GM21737 (cell line): Measurements from ENCODE around the gene PSG5.
"Not testable (repeated sequence)": the region's sequence is repeated elsewhere in the genome, so short reads cannot be mapped to it uniquely, and the experiment has no call there.

ENCODE experiments used
- ATAC-seq: cut with Tn5 transposase; IDR thresholded peaks from one replicate; pipeline ENCODE4 v1.9.1; 2021; ENCODE audit warnings: mild to moderate bottlenecking, moderate library complexity; ENCODE audit not compliant: unreplicated experiment

Gene PSG5

DNA sequence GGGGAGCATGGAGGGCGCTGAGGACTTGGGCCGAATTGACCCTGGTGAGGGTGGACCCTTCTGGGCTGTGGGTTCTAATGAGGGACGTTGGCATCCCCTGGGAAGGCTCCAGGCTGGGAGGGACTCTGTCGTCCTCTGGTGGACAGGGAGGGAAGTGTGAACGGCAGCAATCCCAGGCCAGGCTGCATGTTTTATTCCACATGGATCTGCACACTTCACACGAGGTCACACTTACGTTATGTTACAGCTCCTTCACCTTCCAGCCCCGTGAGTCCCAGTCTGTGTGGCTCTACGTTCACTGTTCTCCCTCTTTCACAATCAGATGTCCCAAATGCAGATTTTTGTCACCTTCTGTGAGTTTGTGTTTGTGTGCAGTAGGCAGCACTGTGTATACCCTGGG, 1.8 kb upstream of the PSG5 start:
- ATAC-seq: not testable (repeated sequence)

DNA sequence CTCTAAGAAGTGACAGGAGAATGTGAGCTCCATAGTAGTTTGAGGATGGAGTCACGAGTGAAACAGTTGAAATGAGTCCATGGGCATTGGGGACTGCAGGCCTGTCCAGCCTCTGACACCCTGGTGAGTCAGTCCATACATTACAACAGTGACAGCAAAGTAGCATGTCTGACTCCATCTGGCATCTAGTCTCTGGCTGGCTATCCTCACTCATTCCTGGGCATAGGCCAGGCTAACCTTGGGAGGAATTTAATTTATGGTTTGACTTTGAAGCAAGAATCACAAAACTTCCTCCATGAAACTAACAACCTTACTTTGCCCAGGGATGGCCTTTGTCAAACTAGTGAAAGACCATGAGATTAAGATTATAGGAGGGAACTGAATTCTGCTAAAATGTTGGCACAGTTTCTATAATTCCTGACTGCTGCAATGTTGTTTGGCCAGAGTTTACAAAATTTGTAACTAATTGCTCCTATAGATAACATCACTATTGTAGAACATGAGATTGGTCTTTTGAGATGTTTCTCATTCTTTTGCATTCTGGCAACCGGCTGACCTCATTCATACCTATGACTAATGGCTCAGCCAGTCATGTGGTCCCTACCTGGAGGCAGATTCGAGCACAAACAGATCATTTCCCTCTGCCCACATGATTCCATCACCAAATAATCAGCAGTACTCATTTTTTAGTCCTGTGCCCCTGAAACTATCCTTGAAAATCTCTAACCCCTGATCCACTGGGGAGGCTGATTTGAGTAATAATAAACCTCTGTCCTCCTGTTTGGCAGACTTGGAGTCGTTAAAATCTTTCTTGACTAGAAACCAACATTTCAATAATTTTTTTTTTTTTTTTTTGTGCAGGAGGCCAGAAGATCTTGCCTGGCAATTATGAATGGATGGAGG, 4.2 kb downstream of the PSG5 start:
- not testable (repeated sequence) for ATAC-seq

DNA sequence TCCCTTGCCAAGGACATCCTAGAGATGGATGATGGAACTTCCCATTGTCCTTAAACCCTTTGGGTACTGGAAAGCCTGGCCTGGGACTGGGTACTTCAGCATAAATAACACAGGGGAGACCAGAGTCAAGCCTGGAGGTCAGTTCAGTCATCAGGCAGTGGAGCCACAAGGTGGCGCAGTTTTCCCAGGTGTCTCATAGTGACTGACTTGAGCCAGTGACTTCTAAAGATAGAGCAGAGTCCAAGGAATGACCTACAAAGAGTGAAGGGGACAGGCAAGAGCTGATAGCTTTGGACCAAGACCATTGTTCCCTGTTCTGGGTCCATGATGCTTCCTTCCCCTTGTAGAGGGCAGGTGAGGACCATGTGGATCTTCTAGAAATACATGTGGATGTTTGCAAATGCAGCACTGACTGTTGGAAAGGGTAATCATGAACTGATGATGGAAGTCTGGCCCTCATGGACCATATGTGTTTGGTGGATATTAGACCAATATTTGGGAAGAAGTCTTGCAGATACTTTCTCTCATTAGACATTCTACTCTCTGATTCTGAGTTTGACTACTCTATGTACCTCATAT, 6.7 kb downstream of the PSG5 start:
- not testable (repeated sequence) for ATAC-seq

DNA sequence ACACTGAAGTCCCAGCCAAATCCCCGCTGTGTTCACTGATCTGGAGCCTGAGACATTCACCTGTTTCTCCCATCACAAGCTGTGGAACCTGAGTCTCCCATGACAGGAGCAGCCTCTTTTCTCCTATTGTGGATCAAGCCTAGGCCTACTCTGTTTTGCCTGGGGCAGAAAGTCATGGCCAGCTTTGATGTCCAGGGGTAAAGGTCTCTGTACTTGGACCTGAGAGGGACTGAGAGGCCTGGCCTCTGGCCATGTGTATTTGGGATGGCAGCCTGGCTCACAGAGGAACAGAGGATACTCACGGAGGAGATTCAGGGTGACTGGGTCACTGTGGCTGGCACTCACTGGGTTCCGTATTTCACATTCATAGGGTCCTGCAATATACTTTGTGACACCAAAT, 7.8 kb downstream of the PSG5 start:
- not testable (repeated sequence) for ATAC-seq

DNA sequence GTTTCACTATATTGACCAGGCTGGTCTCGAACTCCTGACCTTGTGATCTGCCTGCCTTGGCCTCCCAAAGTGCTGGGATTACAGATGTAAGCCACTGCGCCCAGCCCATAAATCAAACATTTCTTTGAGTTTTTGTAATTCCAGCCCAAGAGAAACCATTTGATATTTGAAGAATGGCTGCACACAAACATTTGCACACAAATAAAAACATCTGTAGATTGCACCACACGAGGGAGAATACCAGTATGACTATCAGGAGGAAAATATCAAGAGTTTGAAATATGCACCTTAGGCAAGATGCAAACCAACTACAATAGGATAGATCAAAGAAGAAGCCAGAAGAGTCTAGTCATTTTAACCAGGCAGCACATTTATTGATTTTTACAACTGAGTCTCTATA, 20.4 kb downstream of the PSG5 start:
- not testable (repeated sequence) for ATAC-seq

DNA sequence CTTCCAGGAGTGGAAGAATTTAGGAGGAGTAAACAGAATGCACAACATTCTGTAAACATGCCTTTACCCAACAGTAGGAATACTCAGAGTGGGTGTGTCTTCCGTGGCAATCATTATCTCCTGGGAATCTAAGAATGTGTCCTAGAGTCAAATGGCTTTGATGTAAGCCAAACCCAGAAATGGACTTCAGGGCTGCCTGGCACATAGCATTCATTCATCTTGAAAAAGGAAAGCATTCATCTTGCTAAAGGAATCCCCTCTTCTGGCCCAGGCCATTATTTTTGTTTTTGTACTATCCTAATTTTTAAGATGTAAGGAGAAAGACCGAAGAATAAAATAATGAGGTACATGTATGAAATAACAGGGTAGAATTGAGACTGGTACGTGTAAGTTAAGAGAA, 23.2 kb downstream of the PSG5 start:
- not testable (repeated sequence) for ATAC-seq

DNA sequence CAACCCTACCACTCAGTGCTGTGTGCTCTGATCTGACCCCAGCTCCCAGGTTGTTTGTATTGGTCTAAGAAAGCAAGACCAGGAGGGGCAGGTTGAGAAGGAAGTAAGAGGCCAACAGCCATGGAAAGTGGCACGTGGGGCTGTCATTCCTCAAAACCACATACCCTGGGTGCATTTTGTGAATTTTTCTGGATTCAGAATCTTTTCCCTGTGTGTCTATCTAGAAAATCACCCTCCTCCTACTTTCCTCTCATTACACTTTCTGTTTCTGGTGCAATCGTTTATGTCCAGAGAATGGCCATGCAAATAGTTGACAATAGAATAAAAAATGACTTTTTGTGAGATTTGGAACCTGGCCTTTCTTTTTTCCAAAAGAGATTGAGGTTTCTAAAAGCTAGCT, 24.1 kb downstream of the PSG5 start:
- ATAC-seq: not testable (repeated sequence)

DNA sequence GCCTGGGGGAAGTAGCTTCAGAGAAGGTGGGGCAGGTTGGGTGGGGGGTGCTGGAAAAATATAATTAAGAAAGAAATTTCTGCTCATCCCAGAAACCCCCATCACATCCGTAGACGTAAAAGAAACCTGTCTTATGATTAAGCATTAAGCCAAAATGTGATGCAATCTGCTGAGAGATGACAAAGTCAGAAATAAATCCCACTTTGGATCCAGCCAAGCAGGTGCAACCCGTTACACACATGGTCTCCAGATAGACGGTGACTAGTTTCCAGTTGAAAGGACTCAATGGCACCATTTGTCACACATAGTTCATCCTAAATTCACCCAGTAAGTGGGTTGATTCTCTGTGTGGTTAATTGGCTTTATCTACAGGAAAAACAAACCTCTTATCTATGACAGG, 34.1 kb downstream of the PSG5 start:
- no peak for ATAC-seq

DNA sequence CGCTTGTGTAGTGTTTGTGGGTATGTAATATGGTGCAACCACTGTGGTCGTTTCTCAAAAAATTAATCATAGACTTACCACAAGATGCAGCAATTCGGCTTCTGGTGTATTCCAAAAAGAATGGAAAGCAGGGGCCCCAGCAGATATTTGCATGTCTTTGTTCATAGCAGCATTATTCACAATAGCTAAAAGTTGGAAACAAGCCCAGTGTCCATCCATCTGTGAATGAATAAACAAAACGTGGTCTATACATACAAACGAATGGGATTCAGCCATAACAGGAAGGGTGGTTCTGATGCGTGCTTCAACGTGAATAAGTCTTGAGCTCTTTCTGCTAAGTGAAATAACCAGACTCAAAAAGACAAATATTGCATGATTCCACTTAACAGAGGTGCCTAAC, 36.5 kb downstream of the PSG5 start:
- ATAC-seq: not testable (repeated sequence)

DNA sequence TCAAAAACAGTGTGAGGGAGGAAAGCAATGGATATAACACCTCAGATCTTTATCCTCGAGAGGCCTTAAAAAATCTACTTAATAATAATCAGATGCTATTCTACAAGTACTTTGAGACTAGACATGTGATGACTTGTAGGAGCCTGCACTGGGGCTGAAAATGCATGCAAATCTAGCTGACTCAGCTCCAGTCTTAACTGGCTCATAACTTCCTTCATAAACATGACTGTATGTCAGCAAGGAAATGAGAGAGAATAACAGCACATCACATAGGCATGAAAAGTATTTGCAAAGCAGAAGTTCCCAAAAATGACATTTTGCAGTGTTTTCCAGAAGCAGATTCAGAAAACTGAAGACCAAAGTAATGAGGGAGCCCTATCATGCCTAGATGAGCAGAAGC, 38.1 kb downstream of the PSG5 start:
- ATAC-seq: no peak

DNA sequence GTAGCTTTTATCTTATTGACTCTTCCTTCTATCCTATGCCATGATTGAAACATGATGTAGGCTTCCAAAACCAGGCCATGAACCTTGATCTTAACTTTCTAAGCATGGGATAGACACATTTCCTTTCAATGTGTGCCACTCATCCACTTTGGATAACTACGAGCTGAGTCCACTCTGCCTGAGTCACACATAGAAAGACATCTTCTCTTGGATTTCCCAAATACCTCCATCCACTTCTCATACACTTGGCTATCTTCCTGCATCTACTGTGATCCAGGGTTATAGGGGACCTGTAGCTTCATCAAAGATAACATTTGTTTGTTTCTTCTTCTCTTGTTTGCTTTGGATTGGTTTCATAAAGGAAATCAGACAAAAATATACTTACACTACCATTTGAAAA, 44.6 kb downstream of the PSG5 start:
- not testable (repeated sequence) for ATAC-seq

DNA sequence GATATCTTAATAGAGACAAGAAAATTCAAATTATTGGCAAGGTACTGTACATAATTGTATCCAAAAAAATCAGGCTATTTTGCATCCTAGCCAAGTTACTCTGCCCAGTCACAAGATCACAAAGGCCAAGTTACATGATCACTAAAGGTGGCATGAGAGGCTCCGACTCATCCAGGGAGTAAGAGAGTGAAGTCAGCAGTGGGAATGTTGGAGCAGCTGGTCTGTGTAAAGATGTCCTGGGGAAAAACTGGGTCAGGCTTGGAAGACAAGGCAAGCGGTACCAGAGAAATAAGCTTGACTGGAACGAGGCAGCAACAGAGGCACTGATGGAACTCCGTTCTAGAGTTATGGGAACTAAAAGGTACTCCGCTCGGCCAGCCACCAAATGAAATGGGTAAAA, 53.6 kb downstream of the PSG5 start:
- ATAC-seq: no peak

DNA sequence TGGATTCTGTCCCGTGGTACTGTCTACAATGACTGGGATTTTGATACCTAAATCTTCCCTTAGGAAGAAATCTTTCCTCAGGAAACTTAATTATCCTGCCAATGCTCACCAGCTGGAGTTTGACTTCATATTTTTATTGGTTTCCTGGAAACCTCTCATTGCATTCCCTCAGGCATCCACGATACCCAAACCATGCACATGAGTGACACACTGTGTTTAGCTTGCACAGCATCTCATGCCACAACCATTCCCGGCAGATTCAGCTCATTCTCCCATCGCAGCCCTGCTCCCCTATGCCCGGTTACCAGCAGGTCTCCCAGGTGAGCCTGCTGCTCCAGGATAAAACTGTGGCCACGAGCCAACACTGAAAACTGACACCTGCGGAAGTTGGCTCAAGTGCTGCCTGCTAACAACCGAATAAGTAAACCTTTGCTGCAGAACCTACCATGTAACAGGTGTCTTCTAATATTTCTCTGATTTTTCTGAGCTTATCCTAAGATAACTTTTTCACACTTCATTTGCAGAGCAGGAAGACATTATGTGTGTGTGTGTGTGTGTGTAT, 55.0 kb downstream of the PSG5 start:
- ATAC-seq: not testable (repeated sequence)

DNA sequence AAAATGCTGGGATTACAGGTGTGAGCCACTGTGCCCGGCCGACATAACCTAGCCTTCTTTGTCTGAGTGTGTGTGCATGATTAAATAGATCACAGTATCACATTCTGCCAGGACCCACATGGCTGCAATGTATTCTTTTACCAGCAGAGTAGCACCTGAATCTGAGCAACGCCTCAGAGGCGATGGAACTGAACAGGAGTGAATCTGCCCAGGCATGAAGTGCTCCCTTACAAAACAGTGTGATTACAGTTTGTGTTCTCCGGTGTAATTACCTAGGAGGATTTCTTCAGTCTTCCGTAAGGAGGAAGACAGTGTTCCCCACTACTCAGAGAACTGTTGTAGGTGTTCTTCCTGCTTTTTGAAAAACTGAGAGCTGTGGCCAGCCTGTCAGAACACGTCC, 57.1 kb downstream of the PSG5 start:
- ATAC-seq: not testable (repeated sequence)

DNA sequence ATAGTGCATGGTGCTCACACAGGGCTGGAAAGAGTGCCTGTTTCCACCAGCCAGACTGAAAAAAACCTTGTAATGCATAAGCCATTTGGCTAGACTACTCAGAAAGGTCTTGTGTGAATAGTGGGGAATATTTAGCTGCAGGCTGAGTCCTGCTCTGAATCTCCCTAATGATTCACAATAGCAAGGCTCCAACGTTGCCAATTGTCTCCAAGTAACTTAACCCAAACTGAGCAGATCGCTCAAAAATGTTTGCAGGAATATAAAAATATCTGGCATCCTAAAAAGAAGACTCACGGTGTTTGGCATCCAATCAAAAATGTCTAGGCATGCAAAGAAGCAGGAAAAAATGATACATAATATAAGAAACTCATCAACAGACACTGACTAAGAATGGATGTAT, 59.0 kb downstream of the PSG5 start:
- ATAC-seq: not testable (repeated sequence)

DNA sequence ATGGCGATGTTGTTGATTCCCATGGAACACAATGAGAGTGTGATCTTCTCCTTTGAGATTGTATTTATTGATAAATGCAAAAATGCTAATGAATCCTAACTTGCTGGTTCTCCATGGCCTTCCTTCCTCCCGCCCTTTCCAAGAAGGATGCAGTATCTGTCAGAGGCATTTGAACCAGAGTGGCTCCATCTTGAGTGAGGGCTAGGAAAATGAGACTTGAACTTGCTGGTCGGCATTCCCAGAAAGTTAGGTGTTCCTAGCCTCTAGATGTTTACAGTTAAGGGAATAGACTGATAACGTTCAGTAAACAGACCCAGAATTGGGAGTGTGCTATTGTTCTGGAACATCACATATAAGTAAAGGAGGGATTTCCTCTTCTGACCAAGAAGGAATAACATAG, 59.6 kb downstream of the PSG5 start:
- no peak for ATAC-seq

DNA sequence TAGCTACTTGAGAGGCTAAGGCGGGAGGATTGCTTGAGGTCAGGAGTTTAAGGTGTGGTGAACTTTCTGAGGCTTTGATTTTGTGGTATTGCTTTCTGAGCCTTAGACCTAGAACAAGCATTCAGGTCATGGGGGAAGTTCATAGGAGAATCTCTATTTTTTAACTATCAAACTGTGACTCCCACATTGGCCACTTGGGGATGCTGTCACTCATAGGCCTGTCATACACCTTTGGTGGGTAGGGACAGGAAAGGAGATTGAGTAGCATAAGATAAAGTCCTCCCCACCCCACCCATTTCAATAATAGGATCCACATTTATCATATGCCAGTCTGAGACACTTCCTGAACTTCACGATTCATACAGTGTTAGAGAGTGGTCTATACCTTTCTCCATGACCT, 62.0 kb downstream of the PSG5 start:
- ATAC-seq: no peak

DNA sequence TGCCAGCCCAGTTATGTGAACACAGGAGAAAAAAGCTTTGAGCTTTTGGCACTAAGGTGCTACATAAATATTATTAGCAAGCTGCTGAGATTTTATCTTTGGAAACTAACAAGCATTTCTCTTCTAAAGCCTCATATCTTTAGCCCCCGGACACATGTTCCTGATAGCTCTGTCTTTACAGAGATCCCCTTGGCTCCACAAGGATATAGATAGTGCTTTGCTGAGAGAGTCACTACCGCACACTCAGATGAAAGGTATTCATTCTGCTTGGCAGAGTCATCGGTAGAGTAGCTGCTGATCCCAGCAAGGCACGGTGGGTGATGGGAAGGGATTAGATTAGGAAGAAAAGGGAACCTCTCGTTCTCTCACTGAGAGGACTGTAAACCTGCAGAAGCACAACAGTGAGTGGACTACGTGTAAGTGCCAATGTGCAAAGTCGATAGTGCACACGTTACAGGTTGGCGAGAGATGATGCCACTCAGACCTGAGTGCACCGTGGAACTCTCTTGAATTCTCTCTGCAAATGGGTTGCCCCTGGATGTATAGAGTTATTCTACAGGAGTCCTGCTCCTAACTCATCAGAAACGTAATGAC, 65.8 kb downstream of the PSG5 start:
- ATAC-seq: not testable (repeated sequence)

DNA sequence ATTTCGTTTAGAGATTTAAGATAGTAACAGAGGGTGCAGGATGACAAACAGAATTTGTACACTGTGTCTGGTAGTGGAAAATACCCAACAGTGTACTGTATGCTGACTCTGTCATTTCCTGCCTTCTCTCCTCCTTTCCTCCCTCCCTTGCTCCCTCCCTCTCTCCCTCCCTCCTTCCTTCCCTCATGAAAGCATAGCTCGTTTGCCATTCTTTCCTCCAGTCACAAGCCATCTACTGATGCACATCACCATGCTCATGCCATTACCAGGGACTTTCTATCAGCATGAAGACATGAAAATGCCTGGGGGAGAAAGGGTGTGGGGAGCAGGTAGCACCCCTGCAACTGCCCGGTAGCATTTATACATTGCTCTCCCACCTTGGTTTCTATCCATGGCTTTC, 66.8 kb downstream of the PSG5 start:
- ATAC-seq: not testable (repeated sequence)
